ENCODE data around the gene CADPS2. TPM values are rescaled to one million over a fixed set of nuclear protein-coding genes. Genes with fewer than 3 reads are reported as not detected.

CADPS2 gene
- total and polyA plus RNA-seq, 2 of the 8 experiments (the other 6 are each of a cell fraction or from before 2014, with no cell fraction given), result 8.9 to 22.3 TPM

GRCh38 chr7:122726881-122727280 lies 159.4 kb downstream of the CADPS2 start:
- H3K27ac ChIP-seq (ENCODE audit: low read depth, low read length), result no peak overlapping the region
- no peak overlapping the region for H2BK15ac ChIP-seq (ENCODE audit: low read length)
- H2AFZ ChIP-seq (ENCODE audit: low read length), result no peak overlapping the region
- no peak for TF ChIP-seq CBX8 (IDR thresholded peaks at IDR 0.05; ENCODE audit: borderline replicate concordance, low read depth, low read length)
- TF ChIP-seq SIN3A (conservative IDR thresholded peaks at IDR 0.05 in 1 of 2, IDR thresholded peaks at IDR 0.05 in 1 of 2; ENCODE audit: low read depth in 1 of 2, low read length in 2 of 2), result no peak
- no peak for TF ChIP-seq EZH2 (IDR thresholded peaks at IDR 0.05; ENCODE audit: low read depth, low read length, severe bottlenecking)
- no peak for TF ChIP-seq KDM5A (IDR thresholded peaks at IDR 0.05; ENCODE audit: low read length)
- no peak for TF ChIP-seq RNF2 (IDR thresholded peaks at IDR 0.05; ENCODE audit: borderline replicate concordance, low read depth, low read length, missing control alignments, poor library complexity, severe bottlenecking)
- TF ChIP-seq RBBP5 (IDR thresholded peaks at IDR 0.05; ENCODE audit: borderline replicate concordance, low read depth, low read length), result no peak
- no peak for TF ChIP-seq TCF12 (IDR thresholded peaks at IDR 0.05; ENCODE audit: low read depth, low read length)
- no peak for TF ChIP-seq SAP30 (IDR thresholded peaks at IDR 0.05; ENCODE audit: insufficient read depth, insufficient replicate concordance, low read length)
- TF ChIP-seq ASH2L (IDR thresholded peaks at IDR 0.05; ENCODE audit: low read length), result no peak
- H3K4me1 ChIP-seq (replicated peaks in 1 of 4; ENCODE audit: control insufficient read depth in 3 of 4, insufficient read depth in 4 of 4, low read length in 3 of 4), result no peaks in the 10 kb centered on the region
- H3K14ac ChIP-seq (ENCODE audit: insufficient read length), result no peak overlapping the region
- no peak overlapping the region for H3K4me2 ChIP-seq (ENCODE audit: insufficient read depth in 1 of 2, low read depth in 2 of 2, low read length in 2 of 2)
- ChIA-PET POLR2A (ENCODE audit: partially characterized antibody) (interaction anchor here (0.9 kb wide), 1 partner anchor 13 kb away, joined by 3 read pairs; no protein-coding TSS in a partner anchor), CTCF (ENCODE audit: partially characterized antibody) (interaction anchor here (0.6 to 1.9 kb wide), 8 partner anchors 8 to 347 kb away, joined by 3 to 7 read pairs (median 4); no protein-coding TSS in a partner anchor)
- no peak overlapping the region for H3K4me3 ChIP-seq (ENCODE audit: extremely low read depth in 1 of 4, insufficient read depth in 2 of 4, low read depth in 3 of 4, low read length in 4 of 4)
- FAIRE-seq, result peak; percentile 7
- H2AK5ac ChIP-seq (ENCODE audit: low read depth, low read length), result no peak overlapping the region
- no peak overlapping the region for H3K9ac ChIP-seq (replicated peaks in 1 of 4; ENCODE audit: extremely low read depth in 1 of 4, low read depth in 3 of 4, low read length in 3 of 4)
- H2BK120ac ChIP-seq (replicated peaks; ENCODE audit: low read depth, low read length), result no peak overlapping the region
- no peaks in the 10 kb centered on the region for H3K9me3 ChIP-seq (ENCODE audit: insufficient read depth in 2 of 2, low read depth in 1 of 2, low read length in 1 of 2)
- H3K4ac ChIP-seq (replicated peaks; ENCODE audit: insufficient read length, low read depth, low read length), result no peak overlapping the region
- no peak overlapping the region for H4K91ac ChIP-seq (replicated peaks; ENCODE audit: insufficient read length, low read length)
- H3K27me3 ChIP-seq (replicated peaks in 1 of 4; ENCODE audit: control insufficient read depth in 3 of 4, extremely low read depth in 1 of 4, insufficient read depth in 3 of 4, low read length in 3 of 4), result no peaks in the 10 kb centered on the region
- no peak overlapping the region for H3K56ac ChIP-seq (replicated peaks; ENCODE audit: insufficient read length, low read depth, low read length)
- no peaks in the 10 kb centered on the region for H3K79me1 ChIP-seq (ENCODE audit: low read depth, low read length)
- H3K23ac ChIP-seq (ENCODE audit: insufficient read length), result no peak overlapping the region
- no peak overlapping the region for H3K18ac ChIP-seq (ENCODE audit: extremely low read depth, low read length)
- H2BK20ac ChIP-seq (ENCODE audit: low read length), result no peak overlapping the region
- no peaks in the 10 kb centered on the region for H4K20me1 ChIP-seq (replicated peaks in 1 of 2; ENCODE audit: control insufficient read depth in 1 of 2, insufficient read depth in 2 of 2, low read length in 2 of 2)
- no peak overlapping the region for H2BK12ac ChIP-seq (ENCODE audit: low read depth, low read length)
- no peaks in the 10 kb centered on the region for H3K79me2 ChIP-seq (ENCODE audit: control insufficient read depth in 1 of 2, insufficient read depth in 2 of 2, low read length in 2 of 2)
- H2BK5ac ChIP-seq (ENCODE audit: low read depth, low read length), result no peak overlapping the region
- 94% methylated on average over 2 of the region's 2 CpGs; no CpG with 5 or more reads in 1 of the 2 experiments for WGBS, 2 experiments (ENCODE audit: extremely low coverage in 1 of 2, insufficient coverage in 1 of 2, insufficient read length in 1 of 2, insufficient replicate concordance in 2 of 2, low coverage in 1 of 2, low lambda C conversion rate in 2 of 2, missing lambda C conversion rate in 1 of 2)
- no peaks in the 10 kb centered on the region for H3K36me3 ChIP-seq (ENCODE audit: control insufficient read depth in 2 of 4, insufficient read depth in 4 of 4, low read length in 3 of 4)
- no peak overlapping the region for H4K8ac ChIP-seq (ENCODE audit: extremely low read depth, insufficient read depth, low read length)
- H3K23me2 ChIP-seq (ENCODE audit: low read depth, low read length), result no peaks in the 10 kb centered on the region
- no peak for DNase-seq (ENCODE audit: low read depth in 1 of 2, low spot score in 2 of 2)
- no peak overlapping the region for H4K5ac ChIP-seq (ENCODE audit: insufficient read length, low read depth, low read length)

All from H1 (cell line).